A673 (cell line): ENCODE measurements around the gene WASF2. TPM values are rescaled to one million over a fixed set of nuclear protein-coding genes. Genes with fewer than 3 reads are reported as not detected.

Experiments
- BruUV-seq: library from RNA; stranded (reverse); fragments of 400-500 nt; replicated peaks from 2 replicates; lab custom pipeline; 2021; lab: Mats Ljungman, UMichigan
- CTCF ChIA-PET: fragments of 300-600 bp; sonication (Branson Sonifier 250); formaldehyde crosslinking; loops from one replicate; lab custom pipeline; 2022; ENCODE audit warnings: antibody characterized with exemption; lab: Charles Lee
- POLR2A ChIA-PET: fragments of 300-600 bp; sonication (Branson Sonifier 250); formaldehyde crosslinking; loops from one replicate; lab custom pipeline; 2022; ENCODE audit warnings: antibody characterized with exemption; ENCODE audit not compliant: low non-redundant PET; lab: Charles Lee
- DNase-seq: peaks from one replicate; pipeline ENCODE4 v3.0.0-alpha.2; 2015; ENCODE audit warnings: low spot score
- H3K27ac ChIP-seq: fragments of 200-600 bp; sonication (generic); 2 replicates; pipeline ENCODE4 v1.5.1; 2016; ENCODE audit warnings: mixed run types, low read depth, mild to moderate bottlenecking, mixed read lengths, antibody characterized with exemption, low read length; ENCODE audit not compliant: poor library complexity, severe bottlenecking
- H3K27me3 ChIP-seq: fragments of 200-600 bp; sonication (generic); replicated peaks from 2 replicates; pipeline ENCODE4 v1.6.1; 2017; ENCODE audit warnings: mixed run types, low read depth, mild to moderate bottlenecking, mixed read lengths, antibody characterized with exemption, low read length; ENCODE audit not compliant: insufficient read depth, poor library complexity
- H3K36me3 ChIP-seq: fragments of 200-600 bp; sonication (generic); 2 replicates; pipeline ENCODE4 v1.6.1; 2016; ENCODE audit warnings: mixed run types, mild to moderate bottlenecking, mixed read lengths, antibody characterized with exemption, low read length; ENCODE audit not compliant: insufficient read depth, poor library complexity, severe bottlenecking
- H3K4me1 ChIP-seq: fragments of 200-600 bp; sonication (generic); 2 replicates; pipeline ENCODE4 v1.6.1; 2017; ENCODE audit warnings: mixed run types, mild to moderate bottlenecking, mixed read lengths, antibody characterized with exemption, low read length; ENCODE audit not compliant: insufficient read depth, poor library complexity, severe bottlenecking
- H3K4me3 ChIP-seq: fragments of 200-600 bp; sonication (generic); 2 replicates; pipeline ENCODE4 v1.5.1; 2016; ENCODE audit warnings: low read depth, mixed run types, mild to moderate bottlenecking, mixed read lengths, low read length; ENCODE audit not compliant: poor library complexity, severe bottlenecking
- H3K9me3 ChIP-seq: fragments of 200-600 bp; sonication (generic); 2 replicates; pipeline ENCODE4 v1.6.1; 2016; ENCODE audit warnings: mixed run types, low read depth, mild to moderate bottlenecking, mixed read lengths, antibody characterized with exemption, low read length; ENCODE audit not compliant: poor library complexity, severe bottlenecking
- EZH2 ChIP-seq: fragments of 200-600 bp; sonication (generic); IDR thresholded peaks from 2 replicates; pipeline ENCODE4 v1.6.1; 2017; ENCODE audit warnings: borderline replicate concordance, low read depth, mild to moderate bottlenecking, mixed read lengths, antibody characterized with exemption, low read length; ENCODE audit not compliant: poor library complexity, severe bottlenecking
- intact Hi-C: fragments of 100-400 bp; cut with micrococcal nuclease; formaldehyde crosslinking; loops from one replicate; pipeline ENCODE4 v1.10.0; 2022; ENCODE audit not compliant: unreplicated experiment
- total RNA-seq: library from RNA; stranded (reverse); gene quantifications from 2 replicates; pipeline ENCODE4 v1.2.3, GENCODE V29; 2021
- TF ChIP-seq, protein P1 (sequence below): fragments of 300-800, 200-600 bp; sonication (generic); conservative IDR thresholded peaks from 2 replicates; pipeline ENCODE4 v1.5.1; 2017; ENCODE audit warnings: low read depth, mild to moderate bottlenecking, antibody characterized with exemption, low read length, moderate library complexity, mixed read lengths

Gene WASF2
- total RNA-seq, 1 experiment from 2014 or later: 133 TPM

DNA sequence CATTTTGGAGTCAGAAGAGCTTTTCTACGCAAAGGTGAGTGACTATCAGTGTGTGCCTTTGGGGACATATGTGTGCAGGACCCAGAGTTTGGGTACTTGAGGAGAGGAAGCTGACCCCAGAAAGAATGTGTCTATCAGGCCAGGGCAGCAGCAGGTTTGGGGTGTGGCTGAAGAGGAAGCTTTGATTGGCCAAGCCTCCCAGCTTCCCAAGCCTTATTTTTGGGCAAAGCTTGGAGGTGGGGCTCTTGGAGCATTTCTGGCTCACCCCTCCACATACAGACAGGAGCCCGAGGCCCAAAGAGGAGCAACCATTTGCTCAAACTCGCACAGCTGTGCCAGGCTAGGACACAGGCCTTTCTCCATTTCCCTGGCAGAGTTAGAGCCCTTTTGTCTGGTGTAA is 92.9 kb downstream of the WASF2 start:
- ChIA-PET CTCF (interaction anchor here (0.7 to 1.6 kb wide), 2 partner anchors 32 to 96 kb away, joined by 3 to 4 read pairs; no protein-coding TSS in a partner anchor), POLR2A (interaction anchor here (0.6 kb wide), 1 partner anchor 60 kb away, joined by 3 read pairs; no protein-coding TSS in a partner anchor)
- Histone ChIP-seq H3K27me3 (no peaks in the 10 kb centered on the region), H3K27ac (no peak overlapping the region), H3K4me3 (no peak overlapping the region), H3K9me3 (no peaks in the 10 kb centered on the region), H3K4me1 (peaks cover 5% of the 10 kb centered on the region), H3K36me3 (no peaks in the 10 kb centered on the region)
- intact Hi-C loops: no loop called here
- BruUV-seq: no TSS peak
- DNase-seq: no peak
- no peak for TF ChIP-seq EZH2
- TF ChIP-seq, protein P1, sequence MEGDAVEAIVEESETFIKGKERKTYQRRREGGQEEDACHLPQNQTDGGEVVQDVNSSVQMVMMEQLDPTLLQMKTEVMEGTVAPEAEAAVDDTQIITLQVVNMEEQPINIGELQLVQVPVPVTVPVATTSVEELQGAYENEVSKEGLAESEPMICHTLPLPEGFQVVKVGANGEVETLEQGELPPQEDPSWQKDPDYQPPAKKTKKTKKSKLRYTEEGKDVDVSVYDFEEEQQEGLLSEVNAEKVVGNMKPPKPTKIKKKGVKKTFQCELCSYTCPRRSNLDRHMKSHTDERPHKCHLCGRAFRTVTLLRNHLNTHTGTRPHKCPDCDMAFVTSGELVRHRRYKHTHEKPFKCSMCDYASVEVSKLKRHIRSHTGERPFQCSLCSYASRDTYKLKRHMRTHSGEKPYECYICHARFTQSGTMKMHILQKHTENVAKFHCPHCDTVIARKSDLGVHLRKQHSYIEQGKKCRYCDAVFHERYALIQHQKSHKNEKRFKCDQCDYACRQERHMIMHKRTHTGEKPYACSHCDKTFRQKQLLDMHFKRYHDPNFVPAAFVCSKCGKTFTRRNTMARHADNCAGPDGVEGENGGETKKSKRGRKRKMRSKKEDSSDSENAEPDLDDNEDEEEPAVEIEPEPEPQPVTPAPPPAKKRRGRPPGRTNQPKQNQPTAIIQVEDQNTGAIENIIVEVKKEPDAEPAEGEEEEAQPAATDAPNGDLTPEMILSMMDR: no peak

DNA sequence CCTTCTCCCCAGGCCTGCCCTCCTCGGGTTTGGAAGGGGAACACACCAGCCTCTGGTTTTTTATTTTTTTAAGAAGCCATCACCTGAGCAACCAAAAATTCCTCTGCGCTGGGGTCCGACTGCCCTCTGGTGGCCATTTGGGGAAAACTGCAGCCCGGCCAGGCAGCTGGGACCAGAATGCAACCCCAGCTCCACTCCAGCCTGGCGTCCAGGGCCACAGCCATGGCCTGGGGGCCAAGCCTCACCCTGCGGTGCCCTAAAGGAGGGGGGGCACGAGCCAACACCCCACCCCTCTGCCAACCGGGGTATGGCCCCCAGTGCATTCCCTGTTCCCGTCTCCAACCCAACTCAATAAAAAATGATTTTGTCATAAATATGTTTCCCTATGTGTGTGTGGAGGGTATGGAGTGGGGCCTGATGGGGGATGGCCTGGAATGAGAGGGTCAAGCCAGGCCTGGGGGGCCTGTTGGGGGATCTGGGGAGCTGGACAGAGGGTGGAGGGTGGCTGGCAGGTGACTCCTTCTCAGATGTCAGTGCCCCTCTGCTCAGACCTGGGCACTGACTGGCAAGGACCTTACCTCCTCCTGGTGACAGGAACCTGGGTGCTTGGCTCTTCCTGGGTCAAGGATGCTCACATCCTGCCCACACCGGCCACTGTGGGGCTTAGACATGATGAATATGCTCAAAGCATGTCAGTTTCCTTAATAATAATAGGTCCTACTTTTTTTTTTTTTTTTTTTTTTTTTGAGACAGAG is 94.3 kb downstream of the WASF2 start:
- Histone ChIP-seq H3K36me3 (no peaks in the 10 kb centered on the region), H3K9me3 (no peaks in the 10 kb centered on the region), H3K27ac (no peak overlapping the region), H3K27me3 (no peaks in the 10 kb centered on the region), H3K4me3 (no peak overlapping the region), H3K4me1 (peaks cover 12% of the 10 kb centered on the region)
- intact Hi-C loops: no loop called here
- ChIA-PET POLR2A (no interaction called here), CTCF (interaction anchor here (0.6 to 1.8 kb wide), 11 partner anchors 17 to 1346 kb away, joined by 3 to 21 read pairs (median 6); no protein-coding TSS in a partner anchor)
- TF ChIP-seq, protein P1: peak; percentile 95
- TF ChIP-seq EZH2: no peak
- BruUV-seq: no TSS peak
- DNase-seq: peak; percentile 83

DNA sequence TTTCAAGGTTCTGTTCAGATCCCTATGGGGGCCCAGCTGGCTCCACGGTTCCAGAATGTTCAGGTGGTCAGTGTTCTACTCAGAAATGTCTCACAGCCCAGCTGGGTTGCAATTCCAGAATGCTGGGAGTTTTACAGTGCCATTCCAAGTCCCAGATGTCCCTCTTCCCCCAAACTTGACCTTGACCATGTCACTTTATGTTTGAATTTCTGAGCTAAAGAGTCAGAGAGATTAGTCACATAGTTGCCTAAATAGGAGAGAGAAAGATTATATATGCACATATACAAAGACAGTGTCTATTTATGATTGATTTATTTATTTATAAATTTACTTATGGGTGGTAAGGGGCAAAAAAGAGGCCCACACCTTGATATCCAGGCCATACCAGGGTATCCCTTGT is 95.0 kb downstream of the WASF2 start:
- intact Hi-C loops: loop anchor here (5.0 kb wide), 2 partner anchors 267 to 353 kb away; no protein-coding TSS in a partner anchor
- TSS peak; percentile 78 for BruUV-seq
- peaks cover 12% of the 10 kb centered on the region for H3K4me1 ChIP-seq
- DNase-seq: no peak
- H3K27me3 ChIP-seq: no peaks in the 10 kb centered on the region
- no peak overlapping the region for H3K27ac ChIP-seq
- H3K9me3 ChIP-seq: no peaks in the 10 kb centered on the region
- H3K4me3 ChIP-seq: no peak overlapping the region
- TF ChIP-seq EZH2: no peak
- TF ChIP-seq, protein P1: no peak
- ChIA-PET POLR2A (no interaction called here), CTCF (interaction anchor here (0.6 to 1.8 kb wide), 5 partner anchors 94 to 350 kb away, joined by 3 to 21 read pairs (median 4); no protein-coding TSS in a partner anchor)
- H3K36me3 ChIP-seq: no peaks in the 10 kb centered on the region
